Astrocyte (in vitro differentiated cells and primary cell): Measurements from ENCODE around the gene DTNB.

Source experiments
- CTCF ChIP-seq: IDR thresholded peaks from 2 replicates; pipeline ENCODE4 v1.5.1; 2011; ENCODE audit warnings: low read depth, mild to moderate bottlenecking, inconsistent platforms, low read length, moderate library complexity; ENCODE audit not compliant: insufficient read depth
- EZH2 ChIP-seq: IDR thresholded peaks from 2 replicates; pipeline ENCODE4 v1.6.1; 2012; ENCODE audit warnings: mild to moderate bottlenecking, low read length, inconsistent platforms; ENCODE audit not compliant: insufficient read depth

GRCh38 chr2:25435421-25435820 is 238.0 kb downstream of the DTNB start:
- TF ChIP-seq CTCF (no peak), EZH2 (no peak)
